Keratinocyte (primary cell): ENCODE measurements around the gene EDA. TPM values are rescaled to one million over a fixed set of nuclear protein-coding genes. Genes with fewer than 3 reads are reported as not detected.
"Not testable (repeated sequence)": the region's sequence is repeated elsewhere in the genome, so short reads cannot be mapped to it uniquely, and the experiment has no call there.

Source experiments
- DNase-seq: peaks from one replicate; pipeline ENCODE4 v3.0.0-alpha.2; 2011; ENCODE audit warnings: low read depth, missing footprints, low spot score
- FAIRE-seq: peaks from 2 replicates; lab custom pipeline; 2011; peaks lifted over from hg19 to GRCh38; lab: Jason Lieb, UNC
- H2AFZ ChIP-seq: 2 replicates; pipeline ENCODE4 v1.6.0; 2012; ENCODE audit warnings: low read length, control low read depth, inconsistent platforms; ENCODE audit not compliant: control insufficient read depth
- H3K27ac ChIP-seq: 2 replicates; pipeline ENCODE4 v1.5.1; 2011; ENCODE audit warnings: low read length; ENCODE audit not compliant: control insufficient read depth, insufficient read depth
- H3K27me3 ChIP-seq: 3 replicates; pipeline ENCODE4 v1.6.0; 2011; ENCODE audit warnings: low read length; ENCODE audit not compliant: control insufficient read depth, insufficient read depth; ENCODE audit errors: extremely low read depth
- H3K36me3 ChIP-seq, 2 experiments: 2 replicates in 1 of 2; 3 replicates in 1 of 2; pipeline ENCODE4 v1.5.1; 2011; ENCODE audit warnings: low read length in 2 of 2, mild to moderate bottlenecking in 1 of 2; ENCODE audit not compliant: control insufficient read depth in 2 of 2, insufficient read depth in 2 of 2; ENCODE audit errors: extremely low read depth in 1 of 2
- H3K4me1 ChIP-seq: 3 replicates; pipeline ENCODE4 v1.5.1; 2011; ENCODE audit warnings: low read length; ENCODE audit not compliant: control insufficient read depth, insufficient read depth; ENCODE audit errors: extremely low read depth
- H3K4me2 ChIP-seq: 3 replicates; pipeline ENCODE4 v1.6.0; 2011; ENCODE audit warnings: low read depth, low read length; ENCODE audit not compliant: control insufficient read depth, insufficient read depth; ENCODE audit errors: extremely low read depth
- H3K4me3 ChIP-seq, 3 experiments: fragments of 200-600 bp in 1 of 3; sonication (generic) in 1 of 3; 2 replicates in 2 of 3; 3 replicates in 1 of 3; pipeline ENCODE4 v1.5.1; 2011 to 2016; ENCODE audit warnings: low read length in 3 of 3, mild to moderate bottlenecking in 3 of 3, control low read depth in 2 of 3, inconsistent platforms in 1 of 3, low read depth in 1 of 3, mixed read lengths in 1 of 3, mixed run types in 1 of 3, moderate library complexity in 1 of 3; ENCODE audit not compliant: control insufficient read depth in 2 of 3, insufficient read depth in 2 of 3; ENCODE audit errors: extremely low read depth in 1 of 3
- H3K79me2 ChIP-seq: 2 replicates; pipeline ENCODE4 v1.6.0; 2012; ENCODE audit warnings: low read length; ENCODE audit not compliant: control insufficient read depth, insufficient read depth
- H3K9ac ChIP-seq: 3 replicates; pipeline ENCODE4 v1.6.0; 2011; ENCODE audit warnings: low read length; ENCODE audit not compliant: control insufficient read depth, insufficient read depth; ENCODE audit errors: extremely low read depth
- H3K9me1 ChIP-seq: 3 replicates; pipeline ENCODE4 v1.6.0; 2011; ENCODE audit warnings: low read length; ENCODE audit not compliant: control insufficient read depth, insufficient read depth; ENCODE audit errors: extremely low read depth
- H3K9me3 ChIP-seq: 2 replicates; pipeline ENCODE4 v1.5.1; 2012; ENCODE audit warnings: low read depth, low read length; ENCODE audit not compliant: control insufficient read depth
- H4K20me1 ChIP-seq: 3 replicates; pipeline ENCODE4 v1.6.0; 2011; ENCODE audit warnings: low read length; ENCODE audit not compliant: control insufficient read depth, insufficient read depth; ENCODE audit errors: extremely low read depth
- EZH2 ChIP-seq: IDR thresholded peaks from one replicate; pipeline ENCODE4 v1.6.1; 2012; ENCODE audit warnings: inconsistent platforms, mild to moderate bottlenecking, low read length, moderate library complexity
- dilution Hi-C: fragments of 300-500 bp; cut with MboI; formaldehyde crosslinking; loops from one replicate; pipeline ENCODE4 v1.7.0; 2020; ENCODE audit warnings: low sequenced_read_pairs; ENCODE audit not compliant: extremely low pct_ligation_motif_present
- polyA plus RNA-seq, 5 experiments: library from polyadenylated mRNA; depleted of rRNA in 3 of 5; stranded (reverse) in 3 of 5; stranded (forward) in 1 of 5; unstranded in 1 of 5; fragments of >200 nt; gene quantifications; 1 replicate in 1 of 5; 2 replicates in 3 of 5; 3 replicates in 1 of 5; pipeline versions ENCODE4 v1.2.1 to v1.2.3, GENCODE V29; 2011 to 2012; ENCODE audit warnings: missing spikeins in 2 of 5, low read depth in 1 of 5, low replicate concordance in 1 of 5
- TF ChIP-seq, protein P1 (sequence below), 3 experiments: IDR thresholded peaks in 1 of 3; conservative IDR thresholded peaks in 1 of 3; optimal IDR thresholded peaks in 1 of 3; 2 replicates in 2 of 3; 3 replicates in 1 of 3; pipeline versions ENCODE3 to v1.5.1; 2011; ENCODE audit warnings: low read length in 3 of 3, mild to moderate bottlenecking in 3 of 3, moderate library complexity in 2 of 3, control low read depth in 1 of 3, inconsistent platforms in 1 of 3; ENCODE audit not compliant: insufficient read depth in 2 of 3; ENCODE audit errors: extremely low read depth in 1 of 3

The EDA gene
- polyA plus RNA-seq, 1 donor (not counting 4 experiments of a cell fraction or from before 2014, with no cell fraction given): 0.75 TPM

DNA sequence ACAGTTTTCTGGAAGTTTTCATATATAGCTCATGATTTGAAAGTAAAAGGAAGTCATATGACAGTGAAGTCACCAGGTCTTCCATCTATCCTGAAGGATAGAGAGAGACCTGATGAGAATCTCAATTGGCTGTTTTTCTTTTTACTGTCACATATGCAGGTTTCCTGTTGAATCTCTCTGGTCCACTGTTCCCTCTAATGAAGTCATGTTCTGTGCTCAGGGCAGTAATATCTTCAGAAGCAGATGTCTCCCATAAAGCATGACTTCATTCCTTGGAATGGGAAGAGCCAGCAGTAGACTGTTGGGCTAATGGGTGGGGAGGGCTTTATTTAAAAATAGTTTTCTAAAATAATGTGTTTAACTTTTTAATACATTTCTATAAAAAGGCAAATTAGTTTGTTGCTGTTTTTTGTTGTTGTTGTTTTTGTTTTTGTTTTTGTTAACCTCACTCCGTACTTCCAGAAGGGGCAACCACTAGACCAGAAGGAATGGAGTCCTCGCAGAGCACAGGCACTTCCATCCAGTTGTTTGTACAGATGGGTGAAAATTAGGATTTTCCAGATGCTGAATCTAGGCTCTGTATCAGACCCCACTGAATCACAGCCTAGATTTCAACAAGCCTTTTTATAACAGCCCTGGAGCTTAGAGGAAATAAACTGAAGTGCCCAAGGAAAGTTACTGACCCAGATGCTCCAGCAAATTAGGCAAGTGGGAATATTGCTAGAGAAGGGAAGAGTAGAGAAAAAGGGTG, 379.6 kb downstream of the EDA start:
- FAIRE-seq: no peak
- H3K9me1 ChIP-seq: no peaks in the 10 kb centered on the region
- H4K20me1 ChIP-seq: no peaks in the 10 kb centered on the region
- no peaks in the 10 kb centered on the region for H3K4me1 ChIP-seq
- H3K27ac ChIP-seq: no peak overlapping the region
- dilution Hi-C loops: no loop called here
- H3K4me3 ChIP-seq: no peak overlapping the region
- H3K79me2 ChIP-seq: no peaks in the 10 kb centered on the region
- TF ChIP-seq, protein P1, sequence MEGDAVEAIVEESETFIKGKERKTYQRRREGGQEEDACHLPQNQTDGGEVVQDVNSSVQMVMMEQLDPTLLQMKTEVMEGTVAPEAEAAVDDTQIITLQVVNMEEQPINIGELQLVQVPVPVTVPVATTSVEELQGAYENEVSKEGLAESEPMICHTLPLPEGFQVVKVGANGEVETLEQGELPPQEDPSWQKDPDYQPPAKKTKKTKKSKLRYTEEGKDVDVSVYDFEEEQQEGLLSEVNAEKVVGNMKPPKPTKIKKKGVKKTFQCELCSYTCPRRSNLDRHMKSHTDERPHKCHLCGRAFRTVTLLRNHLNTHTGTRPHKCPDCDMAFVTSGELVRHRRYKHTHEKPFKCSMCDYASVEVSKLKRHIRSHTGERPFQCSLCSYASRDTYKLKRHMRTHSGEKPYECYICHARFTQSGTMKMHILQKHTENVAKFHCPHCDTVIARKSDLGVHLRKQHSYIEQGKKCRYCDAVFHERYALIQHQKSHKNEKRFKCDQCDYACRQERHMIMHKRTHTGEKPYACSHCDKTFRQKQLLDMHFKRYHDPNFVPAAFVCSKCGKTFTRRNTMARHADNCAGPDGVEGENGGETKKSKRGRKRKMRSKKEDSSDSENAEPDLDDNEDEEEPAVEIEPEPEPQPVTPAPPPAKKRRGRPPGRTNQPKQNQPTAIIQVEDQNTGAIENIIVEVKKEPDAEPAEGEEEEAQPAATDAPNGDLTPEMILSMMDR (optimal IDR thresholded peaks at IDR 0.05 in 1 of 3, IDR thresholded peaks at IDR 0.05 in 1 of 3, conservative IDR thresholded peaks at IDR 0.05 in 1 of 3; ENCODE audit: extremely low read depth in 1 of 3, insufficient read depth in 2 of 3, low read length in 3 of 3): no peak
- TF ChIP-seq EZH2: no peak
- H3K9me3 ChIP-seq: no peaks in the 10 kb centered on the region
- H3K36me3 ChIP-seq: no peaks in the 10 kb centered on the region
- H2AFZ ChIP-seq: no peak overlapping the region
- no peak overlapping the region for H3K9ac ChIP-seq
- H3K27me3 ChIP-seq: no peaks in the 10 kb centered on the region
- DNase-seq: no peak
- H3K4me2 ChIP-seq: no peak overlapping the region

DNA sequence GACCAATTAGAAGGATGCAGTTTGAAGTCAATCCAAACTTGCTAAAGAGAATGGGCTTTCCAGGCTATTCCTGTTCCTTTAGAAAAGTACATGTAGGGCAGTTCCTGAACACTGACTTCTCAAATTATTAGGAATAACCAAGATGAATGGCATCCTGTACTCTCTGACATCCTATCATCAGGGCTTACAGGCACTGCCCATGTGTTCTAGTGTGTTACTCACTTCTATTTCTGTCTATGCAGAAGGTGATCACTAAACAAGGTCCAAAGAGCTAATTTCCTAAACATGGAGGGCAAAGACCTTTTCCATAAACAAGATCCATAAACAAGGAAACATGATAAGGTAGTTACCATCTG, 380.2 kb downstream of the EDA start:
- no peaks in the 10 kb centered on the region for H3K79me2 ChIP-seq
- H3K9me1 ChIP-seq: no peaks in the 10 kb centered on the region
- H3K9me3 ChIP-seq: no peaks in the 10 kb centered on the region
- no peak for TF ChIP-seq EZH2
- TF ChIP-seq, protein P1 (optimal IDR thresholded peaks at IDR 0.05 in 1 of 3, IDR thresholded peaks at IDR 0.05 in 1 of 3, conservative IDR thresholded peaks at IDR 0.05 in 1 of 3; ENCODE audit: extremely low read depth in 1 of 3, insufficient read depth in 2 of 3, low read length in 3 of 3): no peak
- no peaks in the 10 kb centered on the region for H3K27me3 ChIP-seq
- no peaks in the 10 kb centered on the region for H3K36me3 ChIP-seq
- no peaks in the 10 kb centered on the region for H4K20me1 ChIP-seq
- H3K4me1 ChIP-seq: no peaks in the 10 kb centered on the region
- no peak overlapping the region for H3K4me2 ChIP-seq
- dilution Hi-C loops: no loop called here
- no peak overlapping the region for H3K9ac ChIP-seq
- no peak overlapping the region for H2AFZ ChIP-seq
- no peak overlapping the region for H3K27ac ChIP-seq
- H3K4me3 ChIP-seq: no peak overlapping the region
- FAIRE-seq: no peak
- DNase-seq: no peak

DNA sequence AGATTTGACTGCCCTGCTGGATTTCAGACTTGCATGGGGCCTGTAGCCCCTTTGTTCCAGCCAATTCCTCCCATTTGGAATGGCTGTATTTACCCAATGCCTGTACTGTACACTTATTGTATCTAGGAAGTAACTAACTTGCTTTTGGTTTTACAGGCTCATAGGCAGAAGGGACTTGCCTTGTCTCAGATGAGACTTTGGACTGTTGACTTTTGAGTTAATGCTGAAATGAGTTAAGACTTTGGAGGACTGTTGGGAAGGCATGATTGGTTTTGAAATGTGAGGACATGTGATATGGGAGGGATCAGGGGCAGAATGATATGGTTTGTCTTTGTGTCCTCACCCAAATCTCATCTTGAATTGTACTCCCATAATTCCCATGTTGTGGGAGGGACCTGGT, 382.4 kb downstream of the EDA start:
- not testable (repeated sequence) for H4K20me1 ChIP-seq, FAIRE-seq, DNase-seq

More for the DNA sequence above, 382.4 kb downstream of the EDA start:
- H2AFZ ChIP-seq, H3K9me1 ChIP-seq, H3K36me3 ChIP-seq, H3K4me3 ChIP-seq, H3K9ac ChIP-seq, H3K27ac ChIP-seq, H3K4me1 ChIP-seq, H3K9me3 ChIP-seq, dilution Hi-C loops, H3K79me2 ChIP-seq, H3K27me3 ChIP-seq, H3K4me2 ChIP-seq: not testable (repeated sequence)
